Natural killer cell (primary cell): ENCODE data around the gene THRB. TPM values are rescaled to one million over a fixed set of nuclear protein-coding genes. Genes with fewer than 3 reads are reported as not detected.

Experiments
- ATAC-seq, 3 donors: fragments of 150-1000 bp in 2 of 3; fragments of 200-7000 bp in 1 of 3; cut with Tn5 transposase; 1 replicate in 1 of 3; 2 replicates in 2 of 3; pipeline ENCODE4 v1.10.0; 2021; ENCODE audit warnings: mild to moderate bottlenecking in 2 of 3, moderate library complexity in 2 of 3
- DNase-seq, 2 donors: peaks; one replicate each; pipeline versions ENCODE4 v3.0.0 to v3.0.0-alpha.2; 2013 to 2021; ENCODE audit warnings: mixed read lengths in 1 of 2
- H3K27ac ChIP-seq: one replicate; pipeline ENCODE4 v1.5.1; 2013; ENCODE audit warnings: mild to moderate bottlenecking, low read length
- H3K27me3 ChIP-seq: one replicate; pipeline ENCODE4 v1.6.1; 2013; ENCODE audit warnings: low read length; ENCODE audit not compliant: control insufficient read depth, insufficient read depth
- H3K36me3 ChIP-seq: one replicate; pipeline ENCODE4 v1.6.1; 2013; ENCODE audit warnings: low read length; ENCODE audit not compliant: control insufficient read depth, insufficient read depth
- H3K4me1 ChIP-seq: one replicate; pipeline ENCODE4 v1.6.1; 2013; ENCODE audit warnings: low read length; ENCODE audit not compliant: control insufficient read depth, insufficient read depth
- H3K4me3 ChIP-seq: one replicate; pipeline ENCODE4 v1.5.1; 2013; ENCODE audit warnings: low read length
- H3K9me3 ChIP-seq: one replicate; pipeline ENCODE4 v1.6.1; 2013; ENCODE audit warnings: low read length; ENCODE audit not compliant: control insufficient read depth, insufficient read depth
- H3K27ac Mint-ChIP-seq, 2 donors: one replicate each; pipeline ENCODE4 v1.8.0; 2022; ENCODE audit warnings: mild to moderate bottlenecking in 2 of 2, mixed read lengths in 2 of 2, moderate library complexity in 1 of 2
- H3K27me3 Mint-ChIP-seq, 2 donors: one replicate each; pipeline ENCODE4 v1.8.0; 2022; ENCODE audit warnings: low read depth in 2 of 2, mixed read lengths in 2 of 2
- H3K36me3 Mint-ChIP-seq: one replicate; pipeline ENCODE4 v1.8.0; 2022; ENCODE audit warnings: mixed read lengths
- H3K4me1 Mint-ChIP-seq, 2 donors: one replicate each; pipeline ENCODE4 v1.8.0; 2022; ENCODE audit warnings: mixed read lengths in 2 of 2
- H3K4me3 Mint-ChIP-seq: one replicate; pipeline ENCODE4 v1.8.0; 2022; ENCODE audit warnings: mild to moderate bottlenecking, moderate library complexity, mixed read lengths
- H3K9me3 Mint-ChIP-seq, 2 donors: one replicate each; pipeline ENCODE4 v1.8.0; 2022; ENCODE audit warnings: mixed read lengths in 2 of 2
- CTCF ChIP-seq: fragments of 200-600 bp; IDR thresholded peaks from one replicate; pipeline ENCODE4 v1.8.0; 2022; ENCODE audit warnings: antibody characterized with exemption
- WGBS: methylation state at CpG from one replicate; pipeline ENCODE4 v1.1.7; 2013; ENCODE audit warnings: missing lambda C conversion rate; ENCODE audit not compliant: insufficient coverage; 5-methylcytosine and 5-hydroxymethylcytosine counted together
- intact Hi-C: fragments of 100-400 bp; cut with micrococcal nuclease; formaldehyde crosslinking; loops from one replicate; pipeline ENCODE4 v1.14.2; 2022
- total RNA-seq, 4 donors: library from RNA; stranded (reverse); fragments of 120-200 nt in 1 of 4; gene quantifications; one replicate each; pipeline versions ENCODE4 v1.2.3 to v1.2.4, GENCODE V29; 2013 to 2022

The THRB gene
- total RNA-seq, 3 donors from 2014 or later (not counting 1 experiment from before 2014, with no cell fraction given) = 0.05 TPM; not detected in 2

- Histone ChIP-seq H3K9me3 (no peaks in the 10 kb centered on the region), H3K4me3 (no peak overlapping the region), H3K36me3 (no peaks in the 10 kb centered on the region), H3K27me3 (no peaks in the 10 kb centered on the region), H3K4me1 (no peaks in the 10 kb centered on the region), H3K27ac (no peak overlapping the region)
- TF ChIP-seq CTCF = no peak
- DNase-seq (no peak), ATAC-seq (no peak)
- Mint-ChIP-seq H3K4me3 (no peak overlapping the region), H3K27ac (no peak overlapping the region), H3K36me3 (no peaks in the 10 kb centered on the region), H3K4me1 (no peaks in the 10 kb centered on the region), H3K9me3 (peaks cover 0 to 2% of the 10 kb centered on the region in 2 donors), H3K27me3 (no peaks in the 10 kb centered on the region)
- WGBS = 84% methylated on average over 3 of the region's 3 CpGs
- intact Hi-C loops = no loop called here
These were observed 83.8 kb downstream of the THRB start for GRCh38 chr3:24410860-24411259.

GRCh38 chr3:24407980-24408680 lies 86.5 kb downstream of the THRB start:
- 50% methylated on average over 3 of the region's 3 CpGs for WGBS
- no peak overlapping the region for H3K4me3 ChIP-seq
- Mint-ChIP-seq H3K27ac (no peak overlapping the region), H3K27me3 (no peaks in the 10 kb centered on the region), H3K4me1 (no peaks in the 10 kb centered on the region), H3K4me3 (no peak overlapping the region), H3K9me3 (peaks cover 0 to 2% of the 10 kb centered on the region in 2 donors), H3K36me3 (no peaks in the 10 kb centered on the region)
- H3K27ac ChIP-seq = no peak overlapping the region
- no peaks in the 10 kb centered on the region for H3K27me3 ChIP-seq
- DNase-seq = no peak
- no peaks in the 10 kb centered on the region for H3K36me3 ChIP-seq
- no peaks in the 10 kb centered on the region for H3K4me1 ChIP-seq
- no peak for ATAC-seq
- no peak for TF ChIP-seq CTCF
- no peaks in the 10 kb centered on the region for H3K9me3 ChIP-seq
- intact Hi-C loops = no loop called here

- Mint-ChIP-seq H3K9me3 (no peaks in the 10 kb centered on the region), H3K27ac (no peak overlapping the region), H3K36me3 (no peaks in the 10 kb centered on the region), H3K4me1 (no peaks in the 10 kb centered on the region), H3K27me3 (no peaks in the 10 kb centered on the region), H3K4me3 (no peak overlapping the region)
- no peaks in the 10 kb centered on the region for H3K4me1 ChIP-seq
- no peaks in the 10 kb centered on the region for H3K36me3 ChIP-seq
- no peaks in the 10 kb centered on the region for H3K27me3 ChIP-seq
- no peak overlapping the region for H3K4me3 ChIP-seq
- no peak for TF ChIP-seq CTCF
- no peaks in the 10 kb centered on the region for H3K9me3 ChIP-seq
- intact Hi-C loops = no loop called here
- ATAC-seq (no peak), DNase-seq (no peak)
- WGBS = 71% methylated on average over 3 of the region's 4 CpGs
- H3K27ac ChIP-seq = no peak overlapping the region
These were observed 87.8 kb downstream of the THRB start for GRCh38 chr3:24406900-24407299.

GRCh38 chr3:24405057-24405456 lies 89.6 kb downstream of the THRB start:
- H3K27ac Mint-ChIP-seq = no peak overlapping the region
- H3K4me1 ChIP-seq = no peaks in the 10 kb centered on the region
- no peak for DNase-seq
- H3K4me3 ChIP-seq = no peak overlapping the region
- no peaks in the 10 kb centered on the region for H3K27me3 Mint-ChIP-seq
- no peak for TF ChIP-seq CTCF
- no peak for ATAC-seq
- no peaks in the 10 kb centered on the region for H3K9me3 ChIP-seq
- 100% methylated on average over 2 of the region's 4 CpGs for WGBS
- no peak overlapping the region for H3K4me3 Mint-ChIP-seq
- H3K36me3 ChIP-seq = no peaks in the 10 kb centered on the region
- no peaks in the 10 kb centered on the region for H3K4me1 Mint-ChIP-seq
- no peaks in the 10 kb centered on the region for H3K27me3 ChIP-seq
- H3K27ac ChIP-seq = no peak overlapping the region
- H3K36me3 Mint-ChIP-seq = no peaks in the 10 kb centered on the region
- H3K9me3 Mint-ChIP-seq = no peaks in the 10 kb centered on the region
- intact Hi-C loops = no loop called here
